LNCAP (cell line): ENCODE results near the gene SUOX.

Source experiments
- CTCF ChIP-seq: fragments of 450-650 bp; IDR thresholded peaks from 2 replicates; pipeline ENCODE4 v1.5.1; 2017; ENCODE audit warnings: mild to moderate bottlenecking

SUOX gene

GRCh38 chr12:55966408-55967281, 30.4 kb upstream of the SUOX start, which contains the start of gene CDK2:
Gene CDK2, plus strand, starts transcription at chr12:55966830. Its CDS starts 179 bp downstream, at chr12:55967009.
- no peak for TF ChIP-seq CTCF

- no peak for TF ChIP-seq CTCF
Observed at GRCh38 chr12:55969356-55969755, 27.7 kb upstream of the SUOX start.

GRCh38 chr12:55970775-55971174, 26.3 kb upstream of the SUOX start:
- TF ChIP-seq CTCF: no peak

GRCh38 chr12:55972042-55972441, 25.0 kb upstream of the SUOX start:
- no peak for TF ChIP-seq CTCF

- TF ChIP-seq CTCF: no peak
Observed at GRCh38 chr12:55972456-55972855, 24.6 kb upstream of the SUOX start.

- no peak for TF ChIP-seq CTCF
Observed at GRCh38 chr12:55972911-55973598, 24.0 kb upstream of the SUOX start.

- no peak for TF ChIP-seq CTCF
Observed at GRCh38 chr12:55973599-55974307, 23.3 kb upstream of the SUOX start, which contains the start of gene RAB5B. Gene RAB5B, plus strand, starts transcription at chr12:55974078. Its CDS starts 12,883 bp downstream, at chr12:55986961.
